HG02763 (cell line): Measurements from ENCODE around the gene FKTN.

ENCODE experiments used
- ATAC-seq: cut with Tn5 transposase; IDR thresholded peaks from one replicate; pipeline ENCODE4 v1.9.1; 2021; ENCODE audit warnings: mild to moderate bottlenecking, moderate library complexity; ENCODE audit not compliant: unreplicated experiment

The FKTN gene

DNA sequence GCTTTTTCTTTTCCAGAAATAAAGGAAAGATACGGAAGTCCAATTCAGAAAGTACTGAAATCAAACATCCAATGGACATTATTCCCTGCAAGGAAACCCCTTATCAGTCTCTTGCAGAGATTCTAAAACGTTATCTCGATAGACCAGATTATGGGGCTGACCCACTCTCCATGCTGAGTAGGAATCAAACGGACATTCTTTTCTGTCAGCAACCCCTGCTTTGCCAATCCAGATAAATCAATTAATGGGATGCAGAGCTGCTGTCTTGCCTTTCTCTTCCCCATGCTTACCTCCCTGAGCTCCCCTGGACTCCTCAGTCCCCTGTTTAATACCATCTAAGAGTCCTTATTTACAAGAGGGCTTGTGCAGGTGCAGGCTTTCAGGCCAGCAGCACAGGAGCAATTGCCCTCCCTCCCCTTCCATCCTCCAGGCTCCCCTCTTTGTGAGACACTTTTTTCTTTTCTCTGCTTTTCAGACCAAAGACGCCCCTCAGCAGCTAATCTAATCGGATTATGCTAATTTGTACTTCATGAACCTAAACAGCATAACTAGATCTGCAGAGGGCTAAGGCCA lies 118.5 kb downstream of the FKTN start:
- no peak for ATAC-seq

DNA sequence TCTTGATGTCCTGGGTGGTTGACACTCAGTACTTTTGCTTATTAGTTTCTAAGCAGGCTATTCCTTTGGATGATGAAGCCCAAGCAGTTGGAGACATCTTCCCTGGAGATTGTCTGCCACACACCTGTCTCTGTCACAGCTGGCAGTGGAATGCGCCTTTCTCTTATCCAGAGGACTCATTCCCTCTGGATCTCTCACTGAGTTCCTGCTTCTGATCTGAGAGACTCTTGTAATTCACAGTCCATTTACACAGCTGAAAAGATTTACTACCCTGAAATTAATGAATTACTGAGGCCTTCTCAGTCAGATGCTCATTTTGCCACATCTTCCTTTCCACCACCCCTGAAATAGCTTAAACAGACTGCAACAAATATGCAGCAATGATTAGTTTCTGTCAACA lies 120.2 kb downstream of the FKTN start:
- ATAC-seq, result no peak

DNA sequence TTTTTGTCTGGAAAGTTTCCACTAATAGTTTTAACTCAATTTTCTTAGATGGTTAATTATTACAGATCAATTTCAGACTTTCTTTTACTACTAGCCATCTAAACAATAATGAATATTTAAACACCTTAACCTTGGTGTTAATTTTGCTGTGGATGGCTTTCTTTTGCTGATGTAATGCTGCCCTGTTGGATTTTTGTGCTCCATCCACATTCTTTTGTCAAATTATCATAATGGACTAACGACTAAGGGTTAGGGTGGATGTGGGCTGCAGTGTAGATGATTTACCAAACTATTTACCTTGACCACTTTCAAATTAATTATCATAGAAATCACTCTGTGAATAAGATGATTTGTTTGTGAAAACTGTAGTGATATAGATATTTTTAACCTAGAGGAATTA lies 120.8 kb downstream of the FKTN start:
- ATAC-seq, result no peak

DNA sequence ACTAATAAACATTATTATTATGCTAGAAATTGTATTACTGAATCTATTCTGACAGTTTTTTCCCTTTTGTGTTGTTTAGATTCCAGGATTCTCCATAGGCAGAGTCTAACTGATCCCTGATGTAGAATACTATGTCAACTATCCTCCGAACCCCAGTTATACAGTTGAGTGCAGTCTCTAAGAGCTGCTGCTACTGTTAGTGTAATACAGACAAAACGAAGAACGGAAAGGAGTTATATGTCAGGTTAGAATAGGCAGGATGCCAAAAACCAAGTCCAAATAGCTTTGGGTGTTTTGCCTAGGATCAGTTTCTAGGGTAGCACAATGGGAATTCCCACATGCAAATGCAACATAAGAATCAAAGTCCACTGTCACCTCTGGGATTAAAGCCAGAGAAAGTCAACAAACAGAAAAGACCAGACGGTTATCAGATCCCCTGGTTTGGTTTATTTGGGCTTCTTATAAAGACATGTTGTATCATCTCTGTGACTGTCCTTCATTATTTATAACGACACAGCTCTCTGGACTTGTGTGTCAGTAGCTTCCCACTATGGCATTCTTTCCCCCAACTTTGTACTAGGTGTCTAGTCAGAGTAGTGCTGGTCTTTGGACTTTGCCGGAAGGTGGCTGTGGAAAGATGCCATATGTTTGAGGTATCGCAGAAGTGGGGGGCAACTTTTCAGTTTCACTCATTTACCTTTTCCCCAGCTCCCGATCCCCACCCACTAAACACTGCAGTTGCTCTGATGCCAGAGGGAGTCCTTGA lies 121.5 kb downstream of the FKTN start:
- no peak for ATAC-seq

DNA sequence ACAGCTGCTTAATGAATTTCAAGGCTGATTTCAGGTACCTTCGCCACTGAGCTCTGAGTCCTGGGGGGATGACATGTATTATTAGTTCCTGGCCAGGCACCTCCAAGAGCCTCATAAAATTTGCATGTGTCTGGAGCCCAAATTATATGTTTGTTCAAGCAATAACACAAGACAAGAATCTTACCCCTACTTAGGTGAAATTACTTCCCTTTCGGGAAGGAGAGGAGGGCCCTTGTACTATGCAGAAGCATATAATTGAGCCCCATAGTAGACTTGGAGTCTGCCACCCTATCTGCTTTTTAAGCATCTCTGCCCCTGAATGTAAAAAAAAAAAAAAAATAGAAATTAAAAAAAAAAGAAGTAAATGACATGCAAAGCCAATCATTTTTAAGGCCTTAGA lies 123.4 kb downstream of the FKTN start:
- no peak for ATAC-seq

DNA sequence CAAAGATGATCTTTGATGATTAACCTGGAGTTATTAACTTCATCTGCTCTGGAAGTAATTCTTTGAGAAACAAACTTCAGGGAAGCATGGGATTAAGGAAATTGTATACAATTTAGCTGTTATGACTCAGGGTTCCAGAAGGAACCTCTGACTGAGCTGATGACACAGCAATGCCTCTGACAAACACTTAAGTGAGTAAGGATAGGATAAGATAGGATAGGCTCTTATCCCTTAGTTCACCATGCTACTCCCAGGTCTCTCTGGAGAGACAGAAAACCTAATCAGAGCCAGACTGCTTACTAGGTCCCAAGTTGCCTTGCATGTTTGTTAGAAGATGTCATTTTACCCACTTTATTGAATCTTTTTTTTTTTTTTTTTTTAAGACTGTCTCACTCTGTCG lies 123.8 kb downstream of the FKTN start:
- ATAC-seq, result no peak

DNA sequence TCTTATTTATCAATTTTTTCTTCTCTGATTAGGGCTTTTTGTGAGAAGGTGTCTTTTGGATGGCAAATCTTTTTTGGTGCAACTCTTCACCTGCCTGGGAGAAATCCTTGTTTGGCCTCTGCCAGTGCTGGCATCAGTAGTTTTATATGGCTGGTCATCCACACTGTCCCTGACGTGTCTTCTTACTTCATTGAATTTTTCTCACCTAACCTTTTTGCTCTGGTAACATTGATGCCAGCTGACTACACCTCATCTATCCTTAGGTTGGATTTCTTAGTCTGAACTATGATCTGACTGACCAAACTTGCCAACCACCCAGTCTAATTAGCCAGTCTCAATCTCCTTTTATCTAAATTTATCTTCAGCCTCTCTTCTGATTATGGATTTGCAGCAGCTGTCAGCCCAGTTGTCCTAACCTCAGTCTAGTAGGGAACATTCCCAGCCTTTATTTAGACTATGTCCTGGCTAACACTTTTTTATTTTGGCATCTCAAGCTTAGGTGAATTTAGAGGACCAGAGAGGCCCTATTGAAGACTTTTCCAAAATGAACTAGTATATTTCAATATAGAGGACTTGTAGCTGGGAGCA lies 125.9 kb downstream of the FKTN start:
- no peak for ATAC-seq

DNA sequence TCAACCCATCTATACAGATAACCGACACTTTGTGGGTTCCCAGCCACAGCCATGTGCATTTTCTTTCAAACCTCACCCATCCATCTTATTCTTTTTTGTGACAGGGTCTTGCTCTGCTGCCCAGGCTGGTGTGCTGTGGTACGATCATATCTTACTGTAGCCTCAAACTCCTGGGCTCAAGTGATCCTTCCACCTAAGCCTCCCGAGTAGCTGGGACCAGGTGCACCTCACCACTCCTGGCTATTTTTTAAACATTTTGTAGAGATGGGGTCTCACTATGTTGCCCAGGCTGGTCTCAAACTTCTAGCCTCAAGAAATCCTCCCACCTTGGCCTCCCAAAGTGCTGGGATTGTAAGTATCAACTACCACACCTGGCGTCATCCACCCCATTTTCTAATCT lies 129.0 kb downstream of the FKTN start:
- ATAC-seq, result no peak
